Measurements from ENCODE around the gene CDR2. TPM values are rescaled to one million over a fixed set of nuclear protein-coding genes. Genes with fewer than 3 reads are reported as not detected.
A peak's percentile ranks its signal among the peaks of the same experiment; 100 is the strongest.

The CDR2 gene
- total and polyA plus RNA-seq, 9 of the 15 experiments (the other 6 are each of a cell fraction or from before 2014, with no cell fraction given): 4.6 to 30.3 (median 19.9) TPM

DNA sequence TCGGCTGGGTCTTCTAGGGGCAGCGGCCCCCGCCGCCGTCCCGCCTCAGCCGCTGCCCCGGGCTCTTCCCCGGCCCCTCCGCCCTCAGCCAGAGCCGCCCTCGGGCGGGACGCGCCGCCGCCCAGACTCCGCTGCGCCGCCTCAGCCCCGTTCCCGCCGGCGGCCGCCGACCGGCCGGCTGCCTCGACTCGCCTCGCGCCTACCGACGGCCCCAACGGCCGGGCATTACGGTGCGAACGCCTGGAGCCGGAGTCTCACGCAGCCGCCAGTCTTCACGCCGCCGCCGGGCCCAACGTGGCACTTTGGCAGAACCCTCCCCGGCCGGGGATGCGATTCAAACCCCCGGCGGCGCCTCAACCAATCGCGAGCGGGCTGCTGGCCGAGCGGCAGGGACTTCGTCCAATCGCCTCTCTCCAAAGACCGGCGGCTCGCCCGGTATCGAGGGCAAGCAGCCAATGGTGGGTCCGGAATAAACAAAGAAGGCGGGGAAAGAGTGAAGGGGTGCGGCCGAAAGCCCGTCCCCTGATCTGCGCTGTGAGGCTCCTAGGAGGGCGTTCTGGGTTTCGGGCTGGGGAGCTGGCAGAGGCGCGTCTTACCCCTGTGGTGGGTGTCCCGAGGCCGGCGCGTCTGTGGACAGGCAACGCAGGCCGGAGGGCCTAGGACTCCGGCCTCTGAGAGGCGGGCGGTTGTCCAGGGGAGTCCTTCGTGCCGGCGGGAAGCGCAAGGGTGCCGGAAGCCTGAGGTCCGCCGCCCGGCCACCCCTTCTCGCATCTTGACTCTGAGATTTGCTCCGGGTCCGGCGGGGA lies at the start of gene CDR2 (continued):
- no peak for TF ChIP-seq SRSF1 (IDR thresholded peaks at IDR 0.05; ENCODE audit: low read depth, low read length)
- no peak for TF ChIP-seq TEAD4 (IDR thresholded peaks at IDR 0.05; ENCODE audit: low read length)
- no peak for TF ChIP-seq TEAD4 (CRISPR knock-in tag; IDR thresholded peaks at IDR 0.05; ENCODE audit: borderline replicate concordance)
- TF ChIP-seq, protein P1, sequence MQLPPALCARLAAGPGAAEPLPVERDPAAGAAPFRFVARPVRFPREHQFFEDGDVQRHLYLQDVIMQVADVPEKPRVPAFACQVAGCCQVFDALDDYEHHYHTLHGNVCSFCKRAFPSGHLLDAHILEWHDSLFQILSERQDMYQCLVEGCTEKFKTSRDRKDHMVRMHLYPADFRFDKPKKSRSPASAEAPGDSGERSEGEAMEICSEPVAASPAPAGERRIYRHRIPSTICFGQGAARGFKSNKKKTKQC (CRISPR knock-in tag; IDR thresholded peaks at IDR 0.05): no peak
- TF ChIP-seq POLR2A (conservative IDR thresholded peaks at IDR 0.05): peak; percentile 79
- no peak for TF ChIP-seq U2AF2 (optimal IDR thresholded peaks at IDR 0.05; ENCODE audit: low read depth, low read length)
- TF ChIP-seq PCBP1 (IDR thresholded peaks at IDR 0.05; ENCODE audit: low read depth, low read length, poor library complexity, severe bottlenecking): peak; percentile 3
- TF ChIP-seq, protein P2, sequence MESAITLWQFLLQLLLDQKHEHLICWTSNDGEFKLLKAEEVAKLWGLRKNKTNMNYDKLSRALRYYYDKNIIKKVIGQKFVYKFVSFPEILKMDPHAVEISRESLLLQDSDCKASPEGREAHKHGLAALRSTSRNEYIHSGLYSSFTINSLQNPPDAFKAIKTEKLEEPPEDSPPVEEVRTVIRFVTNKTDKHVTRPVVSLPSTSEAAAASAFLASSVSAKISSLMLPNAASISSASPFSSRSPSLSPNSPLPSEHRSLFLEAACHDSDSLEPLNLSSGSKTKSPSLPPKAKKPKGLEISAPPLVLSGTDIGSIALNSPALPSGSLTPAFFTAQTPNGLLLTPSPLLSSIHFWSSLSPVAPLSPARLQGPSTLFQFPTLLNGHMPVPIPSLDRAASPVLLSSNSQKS (CRISPR knock-in tag; IDR thresholded peaks at IDR 0.05): no peak
- peak; percentile 1 for TF ChIP-seq SAP30 (IDR thresholded peaks at IDR 0.05; ENCODE audit: borderline replicate concordance, insufficient read depth, low read depth, low read length, poor library complexity, severe bottlenecking)
- TF ChIP-seq ZBTB11 (CRISPR knock-in tag; IDR thresholded peaks at IDR 0.05): peak in 2 of 3 experiments; percentile 34 to 46; a peak in 2 of 6 replicates
- TF ChIP-seq CREB1 (IDR thresholded peaks at IDR 0.05): no peak
- TF ChIP-seq CREB1 (CRISPR knock-in tag; IDR thresholded peaks at IDR 0.05): peak; percentile 46; the same call in 1 of the 2 replicates
- no peak for TF ChIP-seq ZNF197 (CRISPR knock-in tag; IDR thresholded peaks at IDR 0.05; ENCODE audit: low read depth)
- TF ChIP-seq, protein P3, sequence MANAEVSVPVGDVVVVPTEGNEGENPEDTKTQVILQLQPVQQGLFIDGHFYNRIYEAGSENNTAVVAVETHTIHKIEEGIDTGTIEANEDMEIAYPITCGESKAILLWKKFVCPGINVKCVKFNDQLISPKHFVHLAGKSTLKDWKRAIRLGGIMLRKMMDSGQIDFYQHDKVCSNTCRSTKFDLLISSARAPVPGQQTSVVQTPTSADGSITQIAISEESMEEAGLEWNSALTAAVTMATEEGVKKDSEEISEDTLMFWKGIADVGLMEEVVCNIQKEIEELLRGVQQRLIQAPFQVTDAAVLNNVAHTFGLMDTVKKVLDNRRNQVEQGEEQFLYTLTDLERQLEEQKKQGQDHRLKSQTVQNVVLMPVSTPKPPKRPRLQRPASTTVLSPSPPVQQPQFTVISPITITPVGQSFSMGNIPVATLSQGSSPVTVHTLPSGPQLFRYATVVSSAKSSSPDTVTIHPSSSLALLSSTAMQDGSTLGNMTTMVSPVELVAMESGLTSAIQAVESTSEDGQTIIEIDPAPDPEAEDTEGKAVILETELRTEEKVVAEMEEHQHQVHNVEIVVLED (CRISPR knock-in tag; IDR thresholded peaks at IDR 0.05): peak; percentile 60
- TF ChIP-seq ZNF778 (CRISPR knock-in tag; IDR thresholded peaks at IDR 0.05): no peak
- TF ChIP-seq HCFC1 (IDR thresholded peaks at IDR 0.05; ENCODE audit: low read depth, low read length): no peak
- no peak for TF ChIP-seq SPI1 (IDR thresholded peaks at IDR 0.05; ENCODE audit: borderline replicate concordance, low read depth, low read length)
- peak; percentile 66 for TF ChIP-seq CTBP1 (IDR thresholded peaks at IDR 0.05; ENCODE audit: borderline replicate concordance)
- TF ChIP-seq SP2 (IDR thresholded peaks at IDR 0.05; ENCODE audit: extremely low read depth, low read depth, low read length, poor library complexity, severe bottlenecking): peak; percentile 90
- TF ChIP-seq C11orf30 (IDR thresholded peaks at IDR 0.05; ENCODE audit: low read depth): no peak
- no peak for TF ChIP-seq ZNF146 (CRISPR knock-in tag; IDR thresholded peaks at IDR 0.05; ENCODE audit: unreplicated experiment)
